ENCODE measurements around the gene FAAH.

FAAH gene

DNA sequence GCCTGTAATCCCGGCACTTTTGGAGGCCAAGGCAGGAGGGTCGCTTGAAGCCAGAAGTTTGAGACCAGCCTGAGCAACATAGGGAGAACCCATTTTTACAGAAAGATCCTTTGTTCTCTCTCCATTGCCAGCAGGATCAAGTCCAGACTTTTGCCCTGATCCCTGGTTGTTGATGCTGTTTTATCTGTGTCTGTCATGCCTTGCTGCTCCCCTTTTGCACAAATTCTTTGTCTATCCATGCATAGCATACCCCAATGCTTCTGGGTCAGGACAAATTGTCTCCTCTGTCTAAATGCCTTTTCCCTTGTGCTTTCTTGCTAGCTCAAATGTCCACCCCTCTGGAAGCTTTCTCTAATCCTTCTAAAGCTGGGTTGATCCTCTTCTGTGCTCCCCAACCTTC, 25.3 kb upstream of the FAAH start:
- H3K4me1 ChIP-seq (ENCODE audit: low read depth, poor library complexity, severe bottlenecking): no peaks in the 10 kb centered on the region
- H3K36me3 ChIP-seq (ENCODE audit: insufficient read depth): no peaks in the 10 kb centered on the region
- H3K27me3 ChIP-seq (ENCODE audit: insufficient read depth, low read depth): no peaks in the 10 kb centered on the region
- no peak overlapping the region for H3K4me3 ChIP-seq (IDR thresholded peaks at IDR 0.05; ENCODE audit: insufficient read depth, low read depth, low read length)
- no peak overlapping the region for H3K9ac ChIP-seq
- H4K20me1 ChIP-seq (ENCODE audit: insufficient read depth): no peaks in the 10 kb centered on the region
- no peak overlapping the region for H3K27ac ChIP-seq
- no peaks in the 10 kb centered on the region for H3K79me2 ChIP-seq (ENCODE audit: insufficient read depth, low read depth)
- no peak overlapping the region for H3K4me2 ChIP-seq
- H2AFZ ChIP-seq (ENCODE audit: low read depth): no peak overlapping the region
- TF ChIP-seq, protein P1, sequence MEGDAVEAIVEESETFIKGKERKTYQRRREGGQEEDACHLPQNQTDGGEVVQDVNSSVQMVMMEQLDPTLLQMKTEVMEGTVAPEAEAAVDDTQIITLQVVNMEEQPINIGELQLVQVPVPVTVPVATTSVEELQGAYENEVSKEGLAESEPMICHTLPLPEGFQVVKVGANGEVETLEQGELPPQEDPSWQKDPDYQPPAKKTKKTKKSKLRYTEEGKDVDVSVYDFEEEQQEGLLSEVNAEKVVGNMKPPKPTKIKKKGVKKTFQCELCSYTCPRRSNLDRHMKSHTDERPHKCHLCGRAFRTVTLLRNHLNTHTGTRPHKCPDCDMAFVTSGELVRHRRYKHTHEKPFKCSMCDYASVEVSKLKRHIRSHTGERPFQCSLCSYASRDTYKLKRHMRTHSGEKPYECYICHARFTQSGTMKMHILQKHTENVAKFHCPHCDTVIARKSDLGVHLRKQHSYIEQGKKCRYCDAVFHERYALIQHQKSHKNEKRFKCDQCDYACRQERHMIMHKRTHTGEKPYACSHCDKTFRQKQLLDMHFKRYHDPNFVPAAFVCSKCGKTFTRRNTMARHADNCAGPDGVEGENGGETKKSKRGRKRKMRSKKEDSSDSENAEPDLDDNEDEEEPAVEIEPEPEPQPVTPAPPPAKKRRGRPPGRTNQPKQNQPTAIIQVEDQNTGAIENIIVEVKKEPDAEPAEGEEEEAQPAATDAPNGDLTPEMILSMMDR (conservative IDR thresholded peaks at IDR 0.05; ENCODE audit: low read depth, low read length): no peak

DNA sequence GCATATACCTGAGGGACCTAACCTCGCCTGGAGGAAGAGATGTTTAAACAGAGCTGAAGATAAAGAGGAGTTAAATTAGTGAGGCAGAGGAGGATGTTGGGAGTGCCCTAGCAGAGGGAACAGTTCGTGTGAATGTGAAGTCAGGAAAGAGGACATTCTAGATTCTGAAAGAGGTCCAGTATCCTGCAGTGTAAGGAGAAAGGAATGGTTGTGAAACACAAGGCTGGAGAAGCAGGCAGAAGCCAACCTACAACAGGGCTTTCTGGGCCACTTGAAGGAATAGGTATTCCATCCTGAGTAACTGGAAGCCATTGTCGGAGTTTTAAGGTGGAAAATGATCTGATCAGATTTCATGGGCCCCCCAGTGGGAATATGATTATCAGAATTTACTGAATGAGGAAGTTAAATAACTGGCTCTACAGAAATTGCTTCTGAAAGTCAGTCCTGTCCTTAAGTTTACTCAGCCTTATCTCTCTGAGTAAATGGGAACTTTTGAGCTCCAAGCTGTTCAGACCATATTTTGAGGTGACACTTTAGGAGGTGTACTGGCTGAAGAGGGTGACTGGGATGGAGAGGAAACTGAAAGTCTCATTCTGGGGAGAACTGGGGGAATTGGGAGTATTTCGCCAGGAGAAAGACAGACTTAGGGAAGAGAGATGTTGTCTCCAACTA, 24.4 kb upstream of the FAAH start:
- no peaks in the 10 kb centered on the region for H4K20me1 ChIP-seq (ENCODE audit: insufficient read depth)
- no peaks in the 10 kb centered on the region for H3K27me3 ChIP-seq (ENCODE audit: insufficient read depth, low read depth)
- H3K36me3 ChIP-seq (ENCODE audit: insufficient read depth): no peaks in the 10 kb centered on the region
- TF ChIP-seq, protein P1 (conservative IDR thresholded peaks at IDR 0.05; ENCODE audit: low read depth, low read length): no peak
- no peaks in the 10 kb centered on the region for H3K4me1 ChIP-seq (ENCODE audit: low read depth, poor library complexity, severe bottlenecking)
- no peaks in the 10 kb centered on the region for H3K79me2 ChIP-seq (ENCODE audit: insufficient read depth, low read depth)
- H3K9ac ChIP-seq: no peak overlapping the region
- no peak overlapping the region for H3K27ac ChIP-seq
- H3K4me2 ChIP-seq: no peak overlapping the region
- no peak overlapping the region for H2AFZ ChIP-seq (ENCODE audit: low read depth)
- no peak overlapping the region for H3K4me3 ChIP-seq (IDR thresholded peaks at IDR 0.05; ENCODE audit: insufficient read depth, low read depth, low read length)

DNA sequence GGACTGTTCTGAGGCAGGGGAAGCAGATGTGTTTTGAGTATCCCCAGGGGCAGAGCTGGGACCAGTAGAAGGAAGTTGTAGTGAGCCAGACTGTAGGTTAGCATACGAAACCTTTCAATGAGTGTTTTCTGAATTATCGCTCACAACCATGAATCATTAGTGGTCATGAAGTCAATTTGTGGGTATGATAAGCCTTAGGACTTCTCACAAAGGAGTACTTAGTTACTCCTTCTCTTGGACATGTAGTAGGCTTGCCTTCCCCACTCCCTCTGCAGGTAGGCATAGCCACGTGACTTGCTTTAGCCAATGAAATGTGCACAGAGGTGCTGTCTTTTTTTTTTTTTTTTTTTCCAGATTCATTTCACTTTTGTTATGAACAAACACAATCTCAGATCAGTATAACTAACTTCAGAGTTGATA, 23.9 kb upstream of the FAAH start:
- Histone ChIP-seq H3K27me3 (ENCODE audit: insufficient read depth, low read depth) (no peaks in the 10 kb centered on the region), H3K4me1 (ENCODE audit: low read depth, poor library complexity, severe bottlenecking) (no peaks in the 10 kb centered on the region), H3K4me2 (no peak overlapping the region), H4K20me1 (ENCODE audit: insufficient read depth) (no peaks in the 10 kb centered on the region), H3K79me2 (ENCODE audit: insufficient read depth, low read depth) (no peaks in the 10 kb centered on the region), H3K36me3 (ENCODE audit: insufficient read depth) (no peaks in the 10 kb centered on the region), H3K9ac (no peak overlapping the region), H3K4me3 (IDR thresholded peaks at IDR 0.05; ENCODE audit: insufficient read depth, low read depth, low read length) (no peak overlapping the region), H3K27ac (no peak overlapping the region), H2AFZ (ENCODE audit: low read depth) (no peak overlapping the region)
- TF ChIP-seq, protein P1 (conservative IDR thresholded peaks at IDR 0.05; ENCODE audit: low read depth, low read length): no peak

GRCh38 chr1:46372431-46372830, 21.7 kb upstream of the FAAH start:
- Histone ChIP-seq H3K27me3 (ENCODE audit: insufficient read depth, low read depth) (no peaks in the 10 kb centered on the region), H3K4me1 (ENCODE audit: low read depth, poor library complexity, severe bottlenecking) (no peaks in the 10 kb centered on the region), H3K79me2 (ENCODE audit: insufficient read depth, low read depth) (no peaks in the 10 kb centered on the region), H2AFZ (ENCODE audit: low read depth) (no peak overlapping the region), H3K27ac (no peak overlapping the region), H3K9ac (no peak overlapping the region), H3K4me2 (no peak overlapping the region), H4K20me1 (ENCODE audit: insufficient read depth) (no peaks in the 10 kb centered on the region), H3K4me3 (IDR thresholded peaks at IDR 0.05; ENCODE audit: insufficient read depth, low read depth, low read length) (no peak overlapping the region), H3K36me3 (ENCODE audit: insufficient read depth) (no peaks in the 10 kb centered on the region)
- TF ChIP-seq, protein P1 (conservative IDR thresholded peaks at IDR 0.05; ENCODE audit: low read depth, low read length): no peak
